Mesendoderm (in vitro differentiated cells): ENCODE data around the gene PCLAF.
A peak's percentile ranks its signal among the peaks of the same experiment; 100 is the strongest.
"Not testable (repeated sequence)": the region's sequence is repeated elsewhere in the genome, so short reads cannot be mapped to it uniquely, and the experiment has no call there.

ENCODE experiments used
- DNase-seq: peaks from one replicate; pipeline ENCODE4 v3.0.0; 2013
- H2AK5ac ChIP-seq: 2 replicates; pipeline ENCODE4 v1.6.1; 2013; ENCODE audit warnings: low read length, inconsistent platforms
- H2BK120ac ChIP-seq: 2 replicates; pipeline ENCODE4 v1.6.1; 2013; ENCODE audit warnings: low read depth, mild to moderate bottlenecking, low read length, moderate library complexity, mixed read lengths
- H2BK15ac ChIP-seq: replicated peaks from 2 replicates; pipeline ENCODE4 v1.6.1; 2013; ENCODE audit warnings: low read depth, mild to moderate bottlenecking, moderate library complexity
- H2BK5ac ChIP-seq: 2 replicates; pipeline ENCODE4 v1.6.1; 2013; ENCODE audit warnings: low read length, inconsistent platforms
- H3K18ac ChIP-seq: 2 replicates; pipeline ENCODE4 v1.6.1; 2013; ENCODE audit warnings: mild to moderate bottlenecking, low read length, mixed read lengths
- H3K23ac ChIP-seq: one replicate; pipeline ENCODE4 v1.6.1; 2013; ENCODE audit warnings: low read length
- H3K27ac ChIP-seq: 2 replicates; pipeline ENCODE4 v1.5.1; 2013; ENCODE audit warnings: low read depth, mild to moderate bottlenecking, inconsistent platforms, low read length, moderate library complexity
- H3K27me3 ChIP-seq: 2 replicates; pipeline ENCODE4 v1.6.1; 2013; ENCODE audit warnings: low read length, control low read depth, mild to moderate bottlenecking, inconsistent platforms; ENCODE audit not compliant: insufficient read depth, poor library complexity
- H3K36me3 ChIP-seq: 2 replicates; pipeline ENCODE4 v1.6.1; 2013; ENCODE audit warnings: low read length, inconsistent platforms; ENCODE audit not compliant: control insufficient read depth, insufficient read depth
- H3K4ac ChIP-seq: one replicate; pipeline ENCODE4 v1.6.1; 2013; ENCODE audit warnings: low read depth, mild to moderate bottlenecking, low read length, moderate library complexity
- H3K4me1 ChIP-seq: 2 replicates; pipeline ENCODE4 v1.6.1; 2013; ENCODE audit warnings: low read depth, low read length, inconsistent platforms; ENCODE audit not compliant: control insufficient read depth
- H3K4me2 ChIP-seq: 2 replicates; pipeline ENCODE4 v1.6.1; 2013; ENCODE audit warnings: low read length
- H3K4me3 ChIP-seq: 2 replicates; pipeline ENCODE4 v1.5.1; 2013; ENCODE audit warnings: mild to moderate bottlenecking, low read length
- H3K56ac ChIP-seq: one replicate; pipeline ENCODE4 v1.6.1; 2013; ENCODE audit warnings: low read length
- H3K79me1 ChIP-seq: 2 replicates; pipeline ENCODE4 v1.6.1; 2013; ENCODE audit warnings: low read length, inconsistent platforms
- H3K79me2 ChIP-seq: 2 replicates; pipeline ENCODE4 v1.6.1; 2013; ENCODE audit warnings: mild to moderate bottlenecking, low read length; ENCODE audit not compliant: control insufficient read depth, insufficient read depth
- H3K9ac ChIP-seq: 2 replicates; pipeline ENCODE4 v1.6.1; 2013; ENCODE audit warnings: low read length, inconsistent platforms
- H4K5ac ChIP-seq: one replicate; pipeline ENCODE4 v1.6.1; 2013; ENCODE audit warnings: low read length
- H4K8ac ChIP-seq: one replicate; pipeline ENCODE4 v1.6.1; 2013; ENCODE audit warnings: low read depth, mild to moderate bottlenecking, control low read depth, low read length, moderate library complexity
- WGBS: extraction: QIAGEN DNeasy Blood & Tissue Kit; methylation state at CpG from one replicate; pipeline ENCODE4 v1.1.7; 2013; ENCODE audit warnings: low lambda C conversion rate, missing lambda C conversion rate; ENCODE audit not compliant: insufficient coverage; ENCODE audit errors: extremely low coverage; 5-methylcytosine and 5-hydroxymethylcytosine counted together

The PCLAF gene

GRCh38 chr15:64380130-64380870, 941 bp downstream of the PCLAF start:
- Histone ChIP-seq H3K9ac (peak overlapping the region; percentile 86), H3K4ac (peak overlapping the region; percentile 45), H4K8ac (peak overlapping the region; percentile 39), H3K56ac (peak overlapping the region; percentile 86), H3K4me3 (peak overlapping the region; percentile 63), H3K23ac (peak overlapping the region; percentile 85), H3K79me2 (peaks cover 10% of the 10 kb centered on the region), H3K18ac (peak overlapping the region; percentile 7), H3K4me2 (peak overlapping the region; percentile 96)
- H3K27ac ChIP-seq, H2AK5ac ChIP-seq, H2BK120ac ChIP-seq, H2BK15ac ChIP-seq, H2BK5ac ChIP-seq, H3K4me1 ChIP-seq, H3K27me3 ChIP-seq, H4K5ac ChIP-seq, H3K36me3 ChIP-seq, H3K79me1 ChIP-seq: not testable (repeated sequence)
- DNase-seq = peak; percentile 13
- no CpG with 5 or more reads among the region's 11 CpGs for WGBS

GRCh38 chr15:64379216-64379960, 1.9 kb downstream of the PCLAF start:
- Histone ChIP-seq H2AK5ac (no peak overlapping the region), H2BK5ac (no peak overlapping the region), H3K56ac (peak overlapping the region; percentile 62), H3K9ac (peak overlapping the region; percentile 61), H3K36me3 (no peaks in the 10 kb centered on the region), H3K79me1 (peaks cover 2% of the 10 kb centered on the region), H3K4ac (no peak overlapping the region), H4K8ac (no peak overlapping the region), H4K5ac (no peak overlapping the region), H2BK120ac (no peak overlapping the region), H3K4me2 (peak overlapping the region; percentile 43), H2BK15ac (no peak overlapping the region), H3K79me2 (peaks cover 10% of the 10 kb centered on the region), H3K18ac (no peak overlapping the region), H3K27ac (no peak overlapping the region), H3K4me1 (no peaks in the 10 kb centered on the region), H3K27me3 (no peaks in the 10 kb centered on the region), H3K23ac (no peak overlapping the region), H3K4me3 (no peak overlapping the region)
- no peak for DNase-seq
- WGBS = no CpG with 5 or more reads among the region's 9 CpGs

GRCh38 chr15:64373360-64373759, 7.9 kb downstream of the PCLAF start:
- no peak overlapping the region for H2BK120ac ChIP-seq
- no peak overlapping the region for H2BK15ac ChIP-seq

GRCh38 chr15:64371383-64371782, 9.9 kb downstream of the PCLAF start:
- H3K79me1 ChIP-seq, H3K27ac ChIP-seq, H2BK5ac ChIP-seq, H2BK120ac ChIP-seq, H3K4me3 ChIP-seq, H2BK15ac ChIP-seq, H3K4me2 ChIP-seq, H3K9ac ChIP-seq, H3K27me3 ChIP-seq, H3K4me1 ChIP-seq, H3K56ac ChIP-seq, H3K23ac ChIP-seq, H3K4ac ChIP-seq, H4K8ac ChIP-seq, H3K18ac ChIP-seq, H2AK5ac ChIP-seq, H3K79me2 ChIP-seq, H4K5ac ChIP-seq, H3K36me3 ChIP-seq, DNase-seq: not testable (repeated sequence)
- WGBS = no CpG with 5 or more reads among the region's 8 CpGs

More at GRCh38 chr15:64373360-64373759, 7.9 kb downstream of the PCLAF start:
- no peak overlapping the region for H3K4ac ChIP-seq
- no peak overlapping the region for H2BK5ac ChIP-seq
- H4K5ac ChIP-seq = no peak overlapping the region
- H3K27ac ChIP-seq = no peak overlapping the region
- H3K79me2 ChIP-seq = no peaks in the 10 kb centered on the region
- H3K27me3 ChIP-seq = no peaks in the 10 kb centered on the region
- peaks cover 4% of the 10 kb centered on the region for H3K36me3 ChIP-seq
- no peak overlapping the region for H3K23ac ChIP-seq
- DNase-seq = no peak
- no peak overlapping the region for H3K4me2 ChIP-seq
- no peaks in the 10 kb centered on the region for H3K4me1 ChIP-seq
- H4K8ac ChIP-seq = no peak overlapping the region
- WGBS = no CpG with 5 or more reads among the region's 8 CpGs
- no peak overlapping the region for H3K56ac ChIP-seq
- no peak overlapping the region for H3K4me3 ChIP-seq
- H3K9ac ChIP-seq = no peak overlapping the region
- no peak overlapping the region for H2AK5ac ChIP-seq
- H3K18ac ChIP-seq = no peak overlapping the region
- H3K79me1 ChIP-seq = peaks cover 2% of the 10 kb centered on the region

GRCh38 chr15:64369078-64369607, 12.1 kb downstream of the PCLAF start:
- H3K56ac ChIP-seq = no peak overlapping the region
- no peak overlapping the region for H2BK15ac ChIP-seq
- peaks cover 2% of the 10 kb centered on the region for H3K79me1 ChIP-seq
- peaks cover 4% of the 10 kb centered on the region for H3K36me3 ChIP-seq
- no peaks in the 10 kb centered on the region for H3K27me3 ChIP-seq
- H3K4ac ChIP-seq = no peak overlapping the region
- no peak for DNase-seq
- H3K23ac ChIP-seq = no peak overlapping the region
- H3K79me2 ChIP-seq = no peaks in the 10 kb centered on the region
- H4K5ac ChIP-seq = no peak overlapping the region
- no peak overlapping the region for H2BK120ac ChIP-seq
- H3K27ac ChIP-seq = no peak overlapping the region
- no peak overlapping the region for H2BK5ac ChIP-seq
- WGBS = no CpG with 5 or more reads among the region's 2 CpGs
- no peak overlapping the region for H2AK5ac ChIP-seq
- no peaks in the 10 kb centered on the region for H3K4me1 ChIP-seq
- H3K4me3 ChIP-seq = no peak overlapping the region
- no peak overlapping the region for H4K8ac ChIP-seq
- H3K4me2 ChIP-seq = no peak overlapping the region
- no peak overlapping the region for H3K9ac ChIP-seq
- no peak overlapping the region for H3K18ac ChIP-seq
